AG04449 (cell line): ENCODE measurements around the gene NEXN.

ENCODE experiments used
- CTCF ChIA-PET: fragments of 350-600 bp; formaldehyde crosslinking; extraction: SDS; loops from one replicate; lab custom pipeline; 2021; ENCODE audit warnings: antibody characterized with exemption; lab: Yijun Ruan, JAX
- POLR2A ChIA-PET: fragments of 400-600, 350-600 bp; formaldehyde crosslinking; extraction: SDS; loops from one replicate; lab custom pipeline; 2020; ENCODE audit warnings: antibody characterized with exemption, inconsistent platforms; lab: Yijun Ruan, JAX
- DNase-seq: peaks from one replicate; pipeline ENCODE4 v3.0.0-alpha.2; 2010; ENCODE audit warnings: low read depth, low spot score
- H3K4me3 ChIP-seq: 2 replicates; pipeline ENCODE4 v1.5.1; 2011; ENCODE audit warnings: low read depth, mild to moderate bottlenecking, control low read depth, low read length
- TF ChIP-seq, protein P1 (sequence below): IDR thresholded peaks from one replicate; pipeline ENCODE4 v1.5.1; 2011; ENCODE audit warnings: mild to moderate bottlenecking, moderate library complexity, low read length, control low read depth, inconsistent platforms; ENCODE audit not compliant: insufficient read depth; ENCODE audit errors: missing control alignments

Gene NEXN

DNA sequence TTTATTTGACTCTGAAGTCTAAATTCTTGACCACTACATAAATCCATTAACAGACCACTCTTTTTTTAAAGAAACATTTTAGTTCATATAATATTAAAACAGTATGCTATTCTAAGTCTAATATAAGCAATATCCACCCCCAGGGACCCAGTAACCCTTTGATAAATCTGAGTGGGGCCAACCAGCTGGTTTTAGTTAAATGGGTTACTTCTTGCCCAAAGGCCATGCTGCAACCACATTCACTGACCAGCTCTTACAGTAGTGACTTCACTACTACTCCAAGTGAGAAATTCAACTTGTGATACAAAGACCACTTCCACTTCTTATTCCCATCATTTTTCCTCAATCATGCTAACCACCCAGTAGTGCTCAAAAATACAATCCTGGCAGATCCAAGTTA lies 70.0 kb downstream of the NEXN start:
- CTCF ChIA-PET: interaction anchor here (3.2 kb wide), 1 partner anchor 156 kb away, joined by 18 read pairs; no protein-coding TSS in a partner anchor
- TF ChIP-seq, protein P1, sequence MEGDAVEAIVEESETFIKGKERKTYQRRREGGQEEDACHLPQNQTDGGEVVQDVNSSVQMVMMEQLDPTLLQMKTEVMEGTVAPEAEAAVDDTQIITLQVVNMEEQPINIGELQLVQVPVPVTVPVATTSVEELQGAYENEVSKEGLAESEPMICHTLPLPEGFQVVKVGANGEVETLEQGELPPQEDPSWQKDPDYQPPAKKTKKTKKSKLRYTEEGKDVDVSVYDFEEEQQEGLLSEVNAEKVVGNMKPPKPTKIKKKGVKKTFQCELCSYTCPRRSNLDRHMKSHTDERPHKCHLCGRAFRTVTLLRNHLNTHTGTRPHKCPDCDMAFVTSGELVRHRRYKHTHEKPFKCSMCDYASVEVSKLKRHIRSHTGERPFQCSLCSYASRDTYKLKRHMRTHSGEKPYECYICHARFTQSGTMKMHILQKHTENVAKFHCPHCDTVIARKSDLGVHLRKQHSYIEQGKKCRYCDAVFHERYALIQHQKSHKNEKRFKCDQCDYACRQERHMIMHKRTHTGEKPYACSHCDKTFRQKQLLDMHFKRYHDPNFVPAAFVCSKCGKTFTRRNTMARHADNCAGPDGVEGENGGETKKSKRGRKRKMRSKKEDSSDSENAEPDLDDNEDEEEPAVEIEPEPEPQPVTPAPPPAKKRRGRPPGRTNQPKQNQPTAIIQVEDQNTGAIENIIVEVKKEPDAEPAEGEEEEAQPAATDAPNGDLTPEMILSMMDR: no peak
- no peak overlapping the region for H3K4me3 ChIP-seq
- DNase-seq: no peak
- POLR2A ChIA-PET: no interaction called here

DNA sequence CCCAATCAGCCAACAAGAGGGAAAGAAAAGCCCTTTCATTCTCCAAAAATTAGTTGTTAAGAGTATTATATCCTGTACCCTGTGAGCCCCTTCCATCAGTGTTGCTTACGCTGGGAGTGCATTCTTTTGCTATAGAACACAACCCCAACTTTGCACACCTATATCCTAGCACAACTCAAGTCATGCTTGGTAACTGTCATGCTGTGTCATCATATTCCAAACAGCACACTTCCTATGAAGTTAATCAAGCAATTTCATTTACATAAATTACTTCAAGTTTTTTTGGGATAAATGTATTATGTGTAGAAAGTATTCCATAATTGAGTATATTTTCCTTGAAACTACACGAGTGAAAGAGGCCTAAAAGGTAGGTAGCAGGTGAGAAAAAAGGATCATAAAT lies 70.4 kb downstream of the NEXN start:
- ChIA-PET CTCF (no interaction called here), POLR2A (no interaction called here)
- TF ChIP-seq, protein P1: no peak
- H3K4me3 ChIP-seq: no peak overlapping the region
- no peak for DNase-seq

DNA sequence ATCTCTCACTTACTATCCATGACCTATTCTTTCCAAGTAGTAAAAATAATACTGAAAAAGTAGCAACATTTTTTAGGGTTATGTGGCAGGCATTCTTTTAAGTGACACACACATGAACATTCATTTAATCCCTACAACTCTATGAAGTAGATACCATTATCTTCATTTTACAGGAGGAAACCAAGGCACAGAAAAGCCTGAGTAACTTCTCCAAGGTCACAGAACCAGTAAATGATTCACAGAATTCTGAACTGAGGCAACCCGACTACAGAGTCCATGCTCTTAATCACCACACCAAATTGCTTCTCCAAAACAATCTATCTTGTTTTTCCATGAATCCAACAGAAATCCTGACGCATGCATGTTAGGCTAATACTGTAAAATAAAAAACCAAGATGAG lies 73.0 kb downstream of the NEXN start:
- ChIA-PET POLR2A (no interaction called here), CTCF (no interaction called here)
- H3K4me3 ChIP-seq: no peak overlapping the region
- DNase-seq: no peak
- TF ChIP-seq, protein P1: no peak

DNA sequence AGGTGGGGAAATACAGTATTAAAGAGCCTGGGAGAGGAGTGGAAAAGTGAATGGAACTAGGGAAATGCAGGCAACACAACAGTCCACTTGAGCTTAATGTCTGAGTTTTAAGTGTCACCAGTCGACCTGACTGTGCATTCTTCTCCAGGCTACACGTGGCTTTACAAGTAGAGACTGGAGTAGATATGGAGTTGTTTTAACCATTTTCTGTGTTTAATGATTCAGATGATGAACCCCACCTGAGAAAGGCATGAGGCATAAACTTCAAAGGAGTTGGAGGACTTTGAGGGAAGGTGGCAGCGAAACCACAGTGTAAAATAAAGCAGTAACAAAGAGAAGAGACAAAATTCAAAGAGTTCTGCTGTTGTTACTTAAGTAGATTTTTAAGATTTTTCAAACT lies 77.9 kb downstream of the NEXN start:
- ChIA-PET POLR2A (interaction anchor here (0.9 kb wide), 1 partner anchor 12 kb away, joined by 3 read pairs; no protein-coding TSS in a partner anchor), CTCF (interaction anchor here (1.0 to 4.2 kb wide), 4 partner anchors 10 to 148 kb away, joined by 3 to 19 read pairs (median 4); no protein-coding TSS in a partner anchor)
- TF ChIP-seq, protein P1: no peak
- no peak for DNase-seq
- no peak overlapping the region for H3K4me3 ChIP-seq

DNA sequence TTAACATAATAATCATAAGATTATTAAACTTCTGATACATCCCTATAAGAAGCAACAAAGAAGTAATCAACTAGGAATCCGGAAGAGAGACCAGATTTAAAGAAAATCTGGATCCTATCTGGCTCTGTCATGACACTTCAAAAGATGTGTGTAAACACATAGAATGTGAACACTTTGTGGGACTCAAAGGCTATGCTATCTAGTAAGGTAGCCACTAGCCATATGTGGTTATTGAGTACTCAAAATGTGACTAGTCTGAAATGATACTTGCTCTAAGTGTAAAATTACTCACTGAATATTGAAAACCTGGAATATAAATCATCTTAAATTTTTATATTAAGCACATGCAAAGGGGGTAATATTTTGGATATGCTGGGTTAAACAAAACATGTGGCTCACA lies 81.8 kb downstream of the NEXN start:
- POLR2A ChIA-PET: no interaction called here
- no peak for DNase-seq
- TF ChIP-seq, protein P1: no peak
- CTCF ChIA-PET: interaction anchor here (1.0 to 1.3 kb wide), 3 partner anchors 8 to 144 kb away, joined by 3 to 5 read pairs (median 4); partner anchors contain the start of gene DNAJB4
- H3K4me3 ChIP-seq: no peak overlapping the region

DNA sequence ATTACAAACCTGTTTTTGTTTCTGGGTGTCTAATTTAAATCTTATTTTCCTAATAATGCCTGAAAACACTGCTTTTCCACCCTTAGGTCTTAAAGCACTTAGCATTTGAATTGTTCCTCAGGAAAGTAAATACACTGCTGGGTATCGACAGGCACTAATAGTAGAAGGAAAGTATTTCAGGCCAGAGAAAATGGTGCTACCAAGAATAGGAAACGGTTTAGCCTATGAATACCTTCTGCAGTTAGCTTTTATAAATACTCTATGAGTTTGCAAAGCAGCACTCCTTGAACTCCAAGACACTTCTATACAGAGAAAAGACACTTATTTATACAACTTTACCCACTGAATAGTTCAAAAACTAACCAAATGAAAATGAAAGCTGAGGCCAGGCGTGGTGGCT lies 83.7 kb downstream of the NEXN start:
- H3K4me3 ChIP-seq: no peak overlapping the region
- no peak for DNase-seq
- ChIA-PET CTCF (interaction anchor here (1.7 kb wide), 1 partner anchor 142 kb away, joined by 9 read pairs; no protein-coding TSS in a partner anchor), POLR2A (no interaction called here)
- TF ChIP-seq, protein P1: no peak
